Measurements from ENCODE around the gene POU2F3.

The POU2F3 gene

GRCh38 chr11:120289426-120289825 is 49.5 kb downstream of the POU2F3 start:
- no peak for DNase-seq

- DNase-seq: no peak
These were observed 51.0 kb downstream of the POU2F3 start for GRCh38 chr11:120290956-120291355.

- no peak for DNase-seq
These were observed 53.3 kb downstream of the POU2F3 start for GRCh38 chr11:120293038-120293800.

- DNase-seq: no peak
These were observed 54.2 kb downstream of the POU2F3 start for GRCh38 chr11:120294096-120294495.

GRCh38 chr11:120295099-120295498 is 55.2 kb downstream of the POU2F3 start:
- no peak for DNase-seq

- DNase-seq: no peak
These were observed 56.6 kb downstream of the POU2F3 start for GRCh38 chr11:120296554-120296953.

GRCh38 chr11:120298461-120298860 is 58.5 kb downstream of the POU2F3 start:
- DNase-seq: no peak

GRCh38 chr11:120302001-120302805 is 62.3 kb downstream of the POU2F3 start:
- no peak for DNase-seq

- DNase-seq: peak; percentile 26 to 45
These were observed 63.2 kb downstream of the POU2F3 start for GRCh38 chr11:120303004-120303637.

GRCh38 chr11:120304526-120304925 is 64.6 kb downstream of the POU2F3 start:
- no peak for DNase-seq

- no peak for DNase-seq
These were observed 65.3 kb downstream of the POU2F3 start for GRCh38 chr11:120305286-120305685.

- DNase-seq: no peak
These were observed 66.7 kb downstream of the POU2F3 start for GRCh38 chr11:120306519-120307242.

- no peak for DNase-seq
These were observed 67.5 kb downstream of the POU2F3 start for GRCh38 chr11:120307476-120307875.

- DNase-seq: no peak
These were observed 68.1 kb downstream of the POU2F3 start for GRCh38 chr11:120308081-120308480.

- DNase-seq: no peak
These were observed 70.9 kb downstream of the POU2F3 start for GRCh38 chr11:120310870-120311269.

GRCh38 chr11:120314861-120315260 is 74.9 kb downstream of the POU2F3 start:
- no peak for DNase-seq

GRCh38 chr11:120316880-120317688 is 77.1 kb downstream of the POU2F3 start:
- DNase-seq: no peak

- no peak for DNase-seq
These were observed 77.9 kb downstream of the POU2F3 start for GRCh38 chr11:120317689-120318480.

- DNase-seq: no peak
These were observed 79.0 kb downstream of the POU2F3 start for GRCh38 chr11:120318906-120319305.

- DNase-seq: peak; percentile 13 to 36
These were observed 85.2 kb downstream of the POU2F3 start, which contains the start of gene TLCD5 for GRCh38 chr11:120324932-120325810. Gene TLCD5, plus strand, starts transcription at chr11:120325299. Its CDS starts 2,143 bp downstream, at chr11:120327442.
